ENCODE measurements around the gene CHST15.

CHST15 gene

GRCh38 chr10:124072106-124072505, 21.3 kb downstream of the CHST15 start:
- no peak overlapping the region for H3K4me3 ChIP-seq (ENCODE audit: low read length)
- peak; percentile 75 for DNase-seq (ENCODE audit: low read depth, low spot score)

DNA sequence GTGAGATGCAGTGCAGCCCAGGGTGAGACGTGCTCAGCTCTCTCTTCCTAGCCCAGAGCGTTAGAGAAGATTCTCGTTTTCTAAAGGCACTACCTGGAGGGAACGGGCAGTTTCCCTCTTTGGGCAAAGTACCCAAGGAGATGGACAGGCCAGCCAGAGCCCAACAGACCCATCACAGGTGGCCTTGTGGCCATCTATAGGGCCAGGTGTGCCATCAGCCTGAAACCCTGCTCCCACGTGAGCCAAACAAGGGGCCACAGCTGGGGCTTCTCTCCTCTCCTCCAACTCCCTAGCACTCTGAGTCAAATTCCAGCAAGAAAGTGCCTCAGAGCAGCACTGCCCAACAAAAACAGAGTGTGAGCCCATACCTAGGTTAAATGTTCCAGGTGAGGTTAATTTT, 22.3 kb downstream of the CHST15 start:
- no peak overlapping the region for H3K4me3 ChIP-seq (ENCODE audit: low read length)
- no peak for DNase-seq (ENCODE audit: low read depth, low spot score)

DNA sequence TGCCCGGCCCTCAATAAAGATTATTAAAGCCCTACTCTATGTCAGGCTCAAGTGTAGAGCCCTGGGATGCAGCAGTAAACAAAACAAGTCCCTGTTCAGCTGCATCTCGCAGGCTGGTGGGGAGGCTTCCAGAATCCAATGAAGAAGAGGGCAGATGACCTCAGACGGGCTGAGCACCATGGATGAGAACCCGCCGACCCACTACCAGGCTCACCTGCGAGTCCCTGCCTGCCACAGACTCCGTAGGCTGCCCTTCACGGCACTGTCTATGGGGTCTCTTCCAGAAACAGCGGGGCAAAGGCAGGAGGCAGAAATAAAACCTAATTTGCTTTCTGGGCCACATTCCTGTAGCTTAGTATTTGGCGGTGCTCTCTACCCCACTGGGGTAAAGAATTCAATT, 22.7 kb downstream of the CHST15 start:
- H3K4me3 ChIP-seq (ENCODE audit: low read length), result no peak overlapping the region
- no peak for DNase-seq (ENCODE audit: low read depth, low spot score)

- H3K4me3 ChIP-seq (ENCODE audit: low read length), result no peak overlapping the region
- DNase-seq (ENCODE audit: low read depth, low spot score), result no peak
These were observed 23.8 kb downstream of the CHST15 start for GRCh38 chr10:124069341-124070264.

DNA sequence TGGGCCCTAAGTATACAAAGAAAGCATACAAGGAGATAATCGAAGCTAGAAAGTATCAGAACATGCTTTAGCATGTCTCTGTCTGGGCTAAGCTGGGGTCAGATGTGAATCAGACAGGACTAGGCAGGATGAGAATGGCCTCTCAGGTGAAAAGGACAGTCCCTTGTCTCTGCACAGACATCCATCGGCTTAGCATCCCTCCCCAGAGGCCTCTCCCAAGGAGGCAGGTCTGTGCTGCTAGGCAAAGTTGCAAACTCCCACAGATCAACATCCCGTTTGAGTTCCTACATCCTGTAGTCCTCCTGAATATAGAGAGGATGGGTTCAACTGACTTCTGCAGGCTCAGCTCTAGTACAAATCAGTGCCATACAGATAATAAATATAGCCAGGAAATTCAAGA, 24.5 kb downstream of the CHST15 start:
- DNase-seq (ENCODE audit: low read depth, low spot score), result no peak
- no peak overlapping the region for H3K4me3 ChIP-seq (ENCODE audit: low read length)

- no peak for DNase-seq (ENCODE audit: low read depth, low spot score)
- no peak overlapping the region for H3K4me3 ChIP-seq (ENCODE audit: low read length)
These were observed 25.5 kb downstream of the CHST15 start for GRCh38 chr10:124067825-124068400.

DNA sequence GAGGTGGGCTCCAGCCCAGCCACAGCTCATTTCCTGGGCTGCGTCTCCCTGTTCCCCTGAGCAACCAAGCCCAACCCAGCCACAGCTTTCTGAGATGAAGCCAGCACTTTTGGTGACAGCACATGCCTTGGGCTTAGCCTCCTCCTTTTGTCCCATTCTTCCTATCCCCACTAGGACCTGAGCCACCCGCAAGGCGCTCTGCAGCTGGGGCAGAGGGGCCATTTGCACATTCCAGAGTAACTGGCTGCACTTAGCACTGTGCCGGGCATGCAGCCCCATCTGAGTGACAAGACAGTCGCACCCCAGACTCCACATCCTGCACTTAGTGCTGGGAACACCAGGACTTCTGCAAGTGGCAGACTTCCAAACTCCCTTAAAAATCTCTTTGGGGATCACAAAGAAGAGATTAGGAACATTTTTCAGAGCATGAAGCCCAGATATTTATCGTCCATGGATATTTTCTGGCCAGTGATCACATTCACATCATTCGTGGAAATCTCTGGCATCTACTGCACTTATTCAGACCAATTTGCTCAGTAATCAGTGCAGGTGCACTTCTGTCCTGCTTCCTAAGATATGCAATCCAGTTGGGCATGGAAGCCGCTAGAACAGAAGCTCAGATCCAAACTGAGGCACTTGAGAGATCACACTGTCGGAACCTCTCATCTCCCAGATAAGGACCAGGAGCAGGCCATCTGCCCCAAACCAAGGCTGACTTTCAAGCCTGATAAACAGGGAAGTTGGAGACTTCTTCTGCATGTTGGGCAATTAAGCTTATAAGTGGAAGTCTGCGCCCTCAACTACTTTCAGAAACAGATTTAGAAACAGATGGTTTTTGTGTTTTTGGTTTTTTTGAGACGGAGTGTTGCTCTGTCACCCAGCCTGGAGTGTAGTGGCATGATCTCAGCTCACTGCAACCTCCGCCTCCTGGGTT, 26.4 kb downstream of the CHST15 start:
- H3K4me3 ChIP-seq (ENCODE audit: low read length), result no peak overlapping the region
- no peak for DNase-seq (ENCODE audit: low read depth, low spot score)

DNA sequence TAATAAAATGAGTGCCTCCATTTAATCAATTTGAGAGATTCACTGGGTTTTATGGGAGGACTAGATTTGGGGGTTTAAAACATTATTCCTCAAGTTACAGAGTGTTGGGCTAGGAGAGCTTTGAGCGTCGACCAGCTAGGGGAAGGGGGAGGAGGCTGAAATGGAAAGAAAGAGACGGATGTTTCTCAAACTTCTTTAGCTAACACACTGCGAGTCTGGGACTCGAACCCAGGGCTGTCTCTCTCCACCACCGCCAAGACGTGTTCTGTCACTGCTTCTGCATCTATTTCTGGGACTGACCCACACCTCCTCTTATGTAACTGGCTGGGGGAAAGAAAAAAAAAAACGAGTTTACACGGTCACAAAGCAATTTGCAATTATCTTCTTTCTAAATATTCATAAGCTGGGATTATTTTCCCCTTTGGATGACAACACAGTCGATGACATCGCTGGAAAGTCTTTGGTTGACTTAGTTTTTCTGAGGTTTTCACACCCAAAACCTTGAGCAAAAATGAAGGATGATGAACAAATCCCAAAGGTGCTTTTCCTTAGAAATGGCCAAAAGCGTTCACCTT, 27.2 kb downstream of the CHST15 start:
- no peak overlapping the region for H3K4me3 ChIP-seq (ENCODE audit: low read length)
- no peak for DNase-seq (ENCODE audit: low read depth, low spot score)

GRCh38 chr10:124065382-124066125, 27.8 kb downstream of the CHST15 start:
- DNase-seq (ENCODE audit: low read depth, low spot score), result no peak
- H3K4me3 ChIP-seq (ENCODE audit: low read length), result no peak overlapping the region

GRCh38 chr10:124064676-124065075, 28.7 kb downstream of the CHST15 start:
- no peak overlapping the region for H3K4me3 ChIP-seq (ENCODE audit: low read length)
- peak; percentile 68 for DNase-seq (ENCODE audit: low read depth, low spot score)

- no peak overlapping the region for H3K4me3 ChIP-seq (ENCODE audit: low read length)
- no peak for DNase-seq (ENCODE audit: low read depth, low spot score)
These were observed 29.4 kb downstream of the CHST15 start for GRCh38 chr10:124063750-124064603.

- H3K4me3 ChIP-seq (ENCODE audit: low read length), result no peak overlapping the region
- no peak for DNase-seq (ENCODE audit: low read depth, low spot score)
These were observed 31.0 kb downstream of the CHST15 start for GRCh38 chr10:124062390-124062789.

GRCh38 chr10:124061030-124061429, 32.4 kb downstream of the CHST15 start:
- no peak overlapping the region for H3K4me3 ChIP-seq (ENCODE audit: low read length)
- no peak for DNase-seq (ENCODE audit: low read depth, low spot score)

- no peak overlapping the region for H3K4me3 ChIP-seq (ENCODE audit: low read length)
- no peak for DNase-seq (ENCODE audit: low read depth, low spot score)
These were observed 33.2 kb downstream of the CHST15 start for GRCh38 chr10:124060148-124060720.

- DNase-seq (ENCODE audit: low read depth, low spot score), result no peak
- H3K4me3 ChIP-seq (ENCODE audit: low read length), result no peak overlapping the region
These were observed 33.8 kb downstream of the CHST15 start for GRCh38 chr10:124059551-124059950.

DNA sequence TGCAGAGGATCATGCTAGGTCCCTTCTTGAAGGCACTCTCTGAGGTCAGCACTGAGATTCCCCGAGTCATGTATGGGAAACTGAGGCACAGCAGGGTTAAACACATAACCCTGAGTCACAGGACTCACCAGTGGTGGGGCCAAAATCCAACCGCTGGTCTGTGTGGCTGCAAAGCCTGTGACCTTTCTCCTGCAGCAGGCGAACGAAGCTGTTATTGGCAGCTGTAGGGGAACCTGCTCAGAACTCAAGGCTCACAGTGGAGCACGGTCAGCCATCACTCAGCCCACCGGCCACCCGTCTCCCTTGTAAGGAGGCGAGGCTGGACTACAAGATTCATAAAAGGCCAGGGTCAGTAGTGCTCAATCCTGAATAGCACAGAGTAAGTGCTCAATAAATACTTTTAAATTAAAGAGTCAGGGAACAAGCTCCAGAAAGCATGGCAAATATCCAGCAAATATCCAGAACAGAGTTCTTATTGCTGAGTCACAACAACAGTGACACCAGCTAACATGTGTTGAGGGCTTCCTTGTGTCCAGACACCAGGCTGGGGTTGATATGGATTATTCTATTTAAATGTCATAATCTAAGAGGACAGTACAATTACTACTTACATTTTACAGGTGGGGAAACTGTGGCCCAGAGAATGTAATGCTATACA, 34.9 kb downstream of the CHST15 start:
- H3K4me3 ChIP-seq (ENCODE audit: low read length), result no peak overlapping the region
- DNase-seq (ENCODE audit: low read depth, low spot score), result no peak

- DNase-seq (ENCODE audit: low read depth, low spot score), result no peak
- no peak overlapping the region for H3K4me3 ChIP-seq (ENCODE audit: low read length)
These were observed 35.8 kb downstream of the CHST15 start for GRCh38 chr10:124057601-124058000.

Data from Jurkat, Clone E6-1 (cell line).